ENCODE results near the gene PATE2.

PATE2 gene

GRCh38 chr11:125778728-125779127 lies at the start of gene PATE2:
PATE2 (minus strand) TSS chr11:125778828; CDS start chr11:125778773, 55 bp downstream.
- no peak for TF ChIP-seq CTCF (IDR thresholded peaks at IDR 0.05; ENCODE audit: borderline replicate concordance, insufficient read depth, low read depth, low read length)
- H3K4me3 ChIP-seq (ENCODE audit: low read depth, low read length), result no peak within 1 kb of the TSS

- no peak overlapping the region for H3K4me3 ChIP-seq (ENCODE audit: low read depth, low read length)
- no peak for TF ChIP-seq CTCF (IDR thresholded peaks at IDR 0.05; ENCODE audit: borderline replicate concordance, insufficient read depth, low read depth, low read length)
These were observed 29.3 kb upstream of the PATE2 start for GRCh38 chr11:125807909-125808308.

- H3K4me3 ChIP-seq (ENCODE audit: low read depth, low read length), result no peak overlapping the region
- TF ChIP-seq CTCF (IDR thresholded peaks at IDR 0.05; ENCODE audit: borderline replicate concordance, insufficient read depth, low read depth, low read length), result no peak
These were observed 23.8 kb upstream of the PATE2 start for GRCh38 chr11:125802387-125802786.

GRCh38 chr11:125799808-125800207 lies 21.2 kb upstream of the PATE2 start:
- TF ChIP-seq CTCF (IDR thresholded peaks at IDR 0.05; ENCODE audit: borderline replicate concordance, insufficient read depth, low read depth, low read length), result no peak
- no peak overlapping the region for H3K4me3 ChIP-seq (ENCODE audit: low read depth, low read length)

GRCh38 chr11:125797641-125798040 lies 19.0 kb upstream of the PATE2 start:
- TF ChIP-seq CTCF (IDR thresholded peaks at IDR 0.05; ENCODE audit: borderline replicate concordance, insufficient read depth, low read depth, low read length), result no peak
- no peak overlapping the region for H3K4me3 ChIP-seq (ENCODE audit: low read depth, low read length)

GRCh38 chr11:125790825-125791224 lies 12.2 kb upstream of the PATE2 start:
- TF ChIP-seq CTCF (IDR thresholded peaks at IDR 0.05; ENCODE audit: borderline replicate concordance, insufficient read depth, low read depth, low read length), result no peak

GRCh38 chr11:125787827-125788226 lies 9.2 kb upstream of the PATE2 start, which contains the start of gene PATE3:
PATE3 (plus strand) TSS chr11:125788127; CDS start chr11:125788152, 25 bp downstream.
- TF ChIP-seq CTCF (IDR thresholded peaks at IDR 0.05; ENCODE audit: borderline replicate concordance, insufficient read depth, low read depth, low read length), result no peak
- H3K4me3 ChIP-seq (ENCODE audit: low read depth, low read length), result no peak within 1 kb of the TSS

More at GRCh38 chr11:125790825-125791224, 12.2 kb upstream of the PATE2 start:
- H3K4me3 ChIP-seq (ENCODE audit: low read depth, low read length), result no peak overlapping the region
